Mucosa of rectum (tissue), 2 donors: ENCODE measurements around the gene NDUFB2.
"Not testable (repeated sequence)": the region's sequence is repeated elsewhere in the genome, so short reads cannot be mapped to it uniquely, and the experiment has no call there.

ENCODE experiments used
- H3K27ac ChIP-seq, 2 donors: one replicate each; pipeline ENCODE4 v1.7.0; 2013; ENCODE audit warnings: inconsistent platforms in 2 of 2, low read depth in 2 of 2, low read length in 2 of 2
- H3K27me3 ChIP-seq, 2 donors: one replicate each; pipeline ENCODE4 v1.7.0; 2013; ENCODE audit warnings: low read length in 2 of 2; ENCODE audit not compliant: control insufficient read depth in 2 of 2, insufficient read depth in 2 of 2
- H3K36me3 ChIP-seq, 2 donors: one replicate each; pipeline ENCODE4 v1.7.0; 2013; ENCODE audit warnings: low read length in 2 of 2; ENCODE audit not compliant: control insufficient read depth in 2 of 2, insufficient read depth in 2 of 2
- H3K4me1 ChIP-seq, 2 donors: one replicate each; pipeline ENCODE4 v1.7.0; 2013; ENCODE audit warnings: low read length in 2 of 2, mild to moderate bottlenecking in 1 of 2; ENCODE audit not compliant: control insufficient read depth in 2 of 2, insufficient read depth in 2 of 2
- H3K4me3 ChIP-seq, 2 donors: one replicate each; pipeline ENCODE4 v1.7.0; 2013; ENCODE audit warnings: low read length in 2 of 2
- H3K9ac ChIP-seq, 2 donors: one replicate each; pipeline ENCODE4 v1.7.0; 2013; ENCODE audit warnings: low read length in 2 of 2, low read depth in 1 of 2, mild to moderate bottlenecking in 1 of 2
- H3K9me3 ChIP-seq, 2 donors: one replicate each; pipeline ENCODE4 v1.7.0; 2013; ENCODE audit warnings: low read length in 2 of 2; ENCODE audit not compliant: control insufficient read depth in 2 of 2
- donor health status: healthy.
- donor health status: Normal muscosa, but diverticular disease.

Gene NDUFB2

DNA sequence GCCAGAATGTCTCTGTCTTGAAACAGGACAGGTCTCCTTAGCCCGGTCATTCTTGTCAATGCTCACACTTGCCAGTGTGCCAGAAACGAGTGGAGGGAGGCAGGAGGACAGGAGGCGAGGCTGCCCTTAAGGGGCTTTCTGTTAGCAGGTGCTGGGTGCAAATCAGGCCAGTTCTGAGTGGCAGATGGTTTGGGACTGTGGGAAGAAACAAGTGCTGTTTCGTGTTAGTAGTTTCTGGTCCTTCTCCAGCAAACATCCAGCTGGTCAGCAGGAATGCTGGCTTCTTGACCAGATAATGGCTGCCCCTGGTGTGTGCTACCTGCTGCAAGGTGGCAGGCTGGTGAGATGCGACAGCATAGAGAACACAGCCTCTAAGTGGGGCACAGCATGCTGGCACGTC is 8.2 kb upstream of the NDUFB2 start:
- H3K4me1 ChIP-seq: no peaks in the 10 kb centered on the region
- no peaks in the 10 kb centered on the region for H3K27me3 ChIP-seq
- no peak overlapping the region for H3K9ac ChIP-seq
- no peaks in the 10 kb centered on the region for H3K9me3 ChIP-seq
- no peak overlapping the region for H3K27ac ChIP-seq
- peaks cover 24 to 32% of the 10 kb centered on the region in 2 donors for H3K36me3 ChIP-seq
- no peak overlapping the region for H3K4me3 ChIP-seq

DNA sequence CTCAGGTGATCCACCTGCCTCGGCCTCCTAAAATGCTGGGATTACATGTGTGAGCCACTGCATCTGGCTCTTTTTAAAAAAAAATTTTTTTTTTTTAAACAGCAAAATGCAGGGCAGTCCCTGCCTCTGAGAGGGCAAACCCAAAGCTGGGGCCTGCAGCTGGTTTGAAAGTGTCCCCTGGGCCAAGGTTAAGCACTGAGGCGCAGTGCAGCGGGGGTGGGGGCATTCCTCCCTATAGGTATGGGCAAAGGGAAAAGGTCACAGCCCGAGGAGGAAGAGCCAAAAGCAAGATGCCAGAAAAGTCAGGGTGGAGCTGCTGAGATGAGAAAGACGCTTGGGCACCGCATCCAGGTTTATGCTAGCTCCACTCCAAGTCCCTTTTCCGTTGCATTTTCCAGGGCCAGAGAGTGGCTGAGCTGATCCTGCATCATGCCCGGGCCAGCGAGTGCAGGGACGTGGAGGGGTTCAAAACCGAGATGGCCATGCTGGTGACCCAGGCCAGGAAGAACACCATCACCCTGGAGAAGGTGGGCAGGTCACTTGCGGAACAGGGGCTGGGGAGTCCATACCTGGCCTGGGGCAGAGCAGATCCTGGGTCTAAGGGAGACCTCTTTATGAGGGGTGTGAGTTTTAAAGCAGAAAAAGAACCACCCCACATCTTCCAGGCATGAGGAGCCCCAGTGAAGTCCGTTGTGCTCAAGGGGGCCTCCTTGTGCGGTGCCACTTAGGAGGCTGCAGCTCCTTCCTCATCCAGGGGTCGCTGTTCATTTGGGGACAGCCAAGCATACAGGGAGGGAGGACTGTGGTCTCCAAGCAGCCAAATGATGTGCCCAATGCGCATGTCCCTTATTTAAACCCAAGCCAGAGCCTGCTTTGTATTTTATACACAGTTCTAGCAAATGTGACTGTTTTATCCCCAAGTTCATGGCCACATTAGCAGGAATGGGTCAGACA is 7.0 kb upstream of the NDUFB2 start:
- Histone ChIP-seq H3K4me3 (no peak overlapping the region), H3K27ac (no peak overlapping the region), H3K4me1 (no peaks in the 10 kb centered on the region), H3K27me3 (no peaks in the 10 kb centered on the region), H3K9ac (no peak overlapping the region), H3K9me3 (no peaks in the 10 kb centered on the region), H3K36me3 (peaks cover 21 to 24% of the 10 kb centered on the region in 2 donors)

DNA sequence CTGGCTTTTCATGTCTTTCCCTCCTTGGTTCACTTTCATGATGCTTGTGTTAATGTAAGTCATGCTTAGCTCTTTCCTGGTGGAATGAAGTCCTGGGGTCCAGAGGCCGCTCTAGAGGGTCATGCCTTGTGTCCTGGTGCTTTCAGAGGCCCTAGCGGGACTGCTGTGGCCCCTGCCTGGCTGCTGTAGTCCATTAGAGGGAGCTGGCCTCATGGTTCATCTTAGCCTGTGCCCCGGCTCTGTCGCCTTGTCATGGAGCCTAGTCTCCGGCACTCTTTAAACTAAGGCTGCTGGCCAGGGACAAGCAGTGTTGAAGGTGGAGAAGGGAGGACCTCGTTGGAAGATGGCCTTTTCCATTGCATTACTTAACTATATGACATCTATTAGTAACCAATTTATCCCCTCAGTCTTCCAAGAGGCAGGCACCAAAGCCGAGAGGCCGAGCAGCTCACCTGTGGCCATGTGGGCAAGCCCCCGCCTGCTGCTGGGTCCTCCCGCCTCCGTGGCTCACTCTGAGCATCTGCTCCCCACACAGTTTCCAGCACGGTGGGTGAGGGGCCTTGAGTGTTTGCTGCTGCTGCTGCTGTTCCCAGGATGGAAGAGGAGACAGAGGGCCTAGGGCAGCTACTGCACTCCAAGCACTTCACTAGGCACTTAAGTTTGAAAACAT is 5.0 kb upstream of the NDUFB2 start:
- Histone ChIP-seq H3K27ac (no peak overlapping the region), H3K9ac (no peak overlapping the region), H3K27me3 (no peaks in the 10 kb centered on the region), H3K36me3 (peaks cover 21 to 24% of the 10 kb centered on the region in 2 donors), H3K4me3 (no peak overlapping the region), H3K4me1 (peaks cover 4% of the 10 kb centered on the region in 2 donors), H3K9me3 (no peaks in the 10 kb centered on the region)

DNA sequence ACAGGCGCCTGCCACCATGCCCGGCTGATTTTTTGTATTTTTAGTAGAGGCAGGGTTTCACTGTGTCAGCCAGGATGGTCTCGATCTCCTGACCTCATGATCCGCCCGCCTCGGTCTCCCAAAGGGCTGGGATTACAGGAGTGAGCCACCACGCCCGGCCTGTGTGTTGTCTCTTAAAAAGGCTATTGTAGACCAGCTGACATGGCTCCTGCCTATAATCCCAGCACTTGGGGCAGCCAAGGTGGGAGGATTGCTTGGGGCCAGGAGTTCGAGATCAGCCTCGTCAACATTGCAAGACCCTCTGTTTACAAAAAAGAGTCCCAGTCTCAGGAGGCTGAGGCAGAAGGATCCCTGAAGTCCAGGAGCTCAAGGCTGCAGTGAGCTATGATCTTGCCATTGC is 2.7 kb upstream of the NDUFB2 start:
- not testable (repeated sequence) for H3K27me3 ChIP-seq, H3K9me3 ChIP-seq, H3K27ac ChIP-seq, H3K9ac ChIP-seq, H3K4me3 ChIP-seq
- Histone ChIP-seq H3K36me3 (peaks cover 10 to 19% of the 10 kb centered on the region in 2 donors), H3K4me1 (peaks cover 12 to 14% of the 10 kb centered on the region in 2 donors)

DNA sequence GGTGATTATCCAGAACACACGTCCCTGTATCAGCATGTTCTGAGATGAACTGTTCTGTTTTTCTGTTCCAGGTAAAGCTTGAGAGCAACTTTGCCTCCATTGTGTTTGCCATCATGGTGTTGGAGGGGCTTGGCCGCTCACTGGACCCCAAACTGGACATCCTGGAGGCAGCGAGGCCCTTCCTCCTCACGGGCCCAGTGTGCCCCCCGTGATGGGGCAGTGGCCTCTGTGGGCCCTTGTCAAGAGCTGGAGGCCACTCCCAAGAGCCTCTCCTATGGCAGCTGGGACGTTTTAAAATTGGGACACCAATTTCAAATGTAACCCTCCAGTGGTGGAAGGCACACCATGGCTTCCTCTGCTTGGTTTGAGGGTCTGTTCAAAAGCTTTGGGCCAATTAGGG is 1.9 kb upstream of the NDUFB2 start:
- peaks cover 12 to 14% of the 10 kb centered on the region in 2 donors for H3K4me1 ChIP-seq
- H3K9ac ChIP-seq: no peak overlapping the region
- peaks cover 6 to 15% of the 10 kb centered on the region in 2 donors for H3K36me3 ChIP-seq
- no peaks in the 10 kb centered on the region for H3K9me3 ChIP-seq
- H3K27me3 ChIP-seq: no peaks in the 10 kb centered on the region
- H3K4me3 ChIP-seq: no peak overlapping the region
- H3K27ac ChIP-seq: no peak overlapping the region

DNA sequence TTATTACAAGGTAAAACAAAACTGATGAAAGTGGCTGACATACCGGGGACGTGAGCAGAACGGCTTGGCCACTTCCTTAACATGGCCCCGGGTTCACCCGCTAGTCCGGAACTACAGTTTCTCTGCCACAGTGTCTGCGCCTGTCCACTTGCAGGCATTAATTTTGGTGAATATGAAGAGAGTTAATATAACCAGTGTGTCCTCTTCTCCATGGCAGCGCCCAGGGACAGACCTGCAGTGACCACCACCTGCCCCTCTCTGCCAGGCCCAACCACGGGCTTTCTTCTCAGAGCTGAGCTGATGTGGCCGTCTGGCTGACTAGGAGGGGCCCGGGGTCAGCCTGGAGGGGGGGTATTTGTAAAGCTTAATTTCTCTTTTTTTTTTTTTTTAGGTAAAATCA is 1.1 kb upstream of the NDUFB2 start:
- H3K4me1 ChIP-seq: peaks cover 12 to 14% of the 10 kb centered on the region in 2 donors
- H3K27me3 ChIP-seq: no peaks in the 10 kb centered on the region
- peaks cover 3 to 11% of the 10 kb centered on the region in 2 donors for H3K36me3 ChIP-seq
- no peak overlapping the region for H3K4me3 ChIP-seq
- no peak overlapping the region for H3K9ac ChIP-seq
- H3K27ac ChIP-seq: no peak overlapping the region
- H3K9me3 ChIP-seq: no peaks in the 10 kb centered on the region

DNA sequence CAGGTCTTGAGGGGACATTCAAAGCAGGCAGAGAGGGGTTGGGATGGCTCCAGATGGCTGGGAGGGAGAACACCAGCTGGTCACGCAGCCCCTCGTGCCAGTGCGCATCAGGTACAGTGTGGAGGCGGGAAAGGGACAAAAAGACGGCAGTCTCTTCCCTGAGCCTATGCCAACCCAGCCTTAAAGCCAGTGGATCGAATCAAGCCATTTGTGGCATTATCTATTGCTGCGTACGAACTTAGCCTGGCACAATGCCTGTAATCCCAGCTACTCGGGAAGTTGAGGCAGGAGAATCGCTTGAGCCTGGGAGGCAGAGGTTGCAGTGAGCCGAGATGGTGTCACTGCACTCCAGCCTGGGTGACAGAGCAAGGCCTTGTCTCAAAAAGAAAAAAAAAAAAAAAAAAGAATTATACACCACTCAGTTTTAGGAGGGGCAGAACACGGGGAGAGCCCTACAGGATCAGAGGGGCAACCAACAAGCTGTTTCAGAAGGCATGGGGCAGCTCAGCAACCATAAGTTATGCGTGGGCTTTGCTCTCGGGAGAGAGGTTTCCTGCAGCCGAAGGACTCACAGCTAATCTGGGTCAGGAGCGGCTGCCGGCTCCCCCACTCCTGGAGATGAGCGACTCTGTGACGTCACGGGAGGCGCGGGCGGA is 356 bp upstream of the NDUFB2 start:
- H3K4me3 ChIP-seq: peak overlapping the region; percentile 88 to 91
- H3K4me1 ChIP-seq: peaks cover 12 to 14% of the 10 kb centered on the region in 2 donors
- H3K36me3 ChIP-seq: peaks cover 3 to 10% of the 10 kb centered on the region in 2 donors
- no peaks in the 10 kb centered on the region for H3K27me3 ChIP-seq
- peak overlapping the region; percentile 93 to 98 for H3K27ac ChIP-seq
- peak overlapping the region; percentile 68 to 90 for H3K9ac ChIP-seq
- no peaks in the 10 kb centered on the region for H3K9me3 ChIP-seq

DNA sequence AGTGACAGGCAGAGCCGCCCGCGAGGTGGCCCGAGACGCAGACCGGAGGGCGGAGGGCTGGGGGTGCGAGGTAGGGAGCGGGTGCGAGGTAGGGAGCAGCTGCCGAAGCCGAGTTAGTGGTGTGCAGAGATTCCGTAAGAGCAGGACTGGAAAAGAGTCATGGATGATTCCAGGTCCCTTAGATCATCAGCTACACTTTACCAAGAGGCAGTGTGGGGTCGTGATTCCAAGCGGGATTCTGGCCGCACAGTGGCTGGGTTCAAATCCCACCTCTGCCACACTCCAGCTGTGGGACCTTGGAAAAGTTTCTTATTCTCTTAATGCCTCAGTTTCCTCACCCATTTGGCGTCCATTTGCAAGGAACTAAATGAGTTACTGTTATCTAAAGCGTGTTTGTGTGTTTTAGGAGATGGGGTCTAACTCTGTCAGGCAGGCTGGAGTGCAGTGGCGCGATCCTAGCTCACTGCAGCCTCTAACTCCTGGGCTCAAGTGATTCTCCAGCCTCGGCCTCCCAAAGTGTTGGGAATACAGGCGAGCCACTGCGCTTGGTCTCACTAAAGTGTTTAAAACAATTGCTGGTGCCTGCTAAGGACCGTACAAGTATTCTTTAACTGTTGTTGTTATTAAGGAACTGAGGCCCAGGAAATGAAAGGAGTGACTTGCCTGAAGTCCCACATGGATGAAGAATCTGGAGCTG is 1.1 kb downstream of the NDUFB2 start:
- peaks cover 12 to 14% of the 10 kb centered on the region in 2 donors for H3K4me1 ChIP-seq
- no peaks in the 10 kb centered on the region for H3K27me3 ChIP-seq
- H3K9ac ChIP-seq: peak overlapping the region; percentile 73 to 90
- H3K4me3 ChIP-seq: peak overlapping the region; percentile 88 to 91
- peak overlapping the region; percentile 93 to 98 for H3K27ac ChIP-seq
- peaks cover 0 to 3% of the 10 kb centered on the region in 2 donors for H3K36me3 ChIP-seq
- H3K9me3 ChIP-seq: no peaks in the 10 kb centered on the region

DNA sequence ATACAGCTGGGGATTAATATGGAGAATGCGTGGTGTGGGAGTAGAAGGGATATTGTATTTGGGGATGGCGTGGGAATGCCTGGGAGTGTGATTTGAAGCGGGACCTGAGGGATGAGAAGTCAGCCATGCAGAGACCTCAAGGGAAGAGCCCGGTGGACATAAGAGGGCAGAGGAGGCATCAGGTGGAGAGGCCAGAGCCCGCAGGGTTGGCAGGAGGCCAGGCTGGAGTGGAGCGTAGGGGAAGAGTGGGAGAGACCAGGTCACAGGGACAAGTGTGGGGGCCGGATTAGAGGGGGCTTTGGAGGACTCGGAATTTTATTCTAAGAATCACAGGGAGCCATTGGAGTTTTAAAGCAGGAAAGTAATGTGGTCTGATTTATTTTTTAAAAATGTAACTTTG is 2.0 kb downstream of the NDUFB2 start:
- peaks cover 12 to 14% of the 10 kb centered on the region in 2 donors for H3K4me1 ChIP-seq
- H3K27me3 ChIP-seq: no peaks in the 10 kb centered on the region
- H3K9ac ChIP-seq: no peak overlapping the region
- peaks cover 0 to 11% of the 10 kb centered on the region in 2 donors for H3K36me3 ChIP-seq
- H3K9me3 ChIP-seq: no peaks in the 10 kb centered on the region
- no peak overlapping the region for H3K4me3 ChIP-seq
- H3K27ac ChIP-seq: no peak overlapping the region
